Adrenal gland (tissue), 5 donors: ENCODE results near the gene SLC27A3.

Source experiments
- CTCF ChIP-seq, 6 experiments: fragments of 450-650 bp in 4 of 6; fragments of 200-600 bp in 2 of 6; sonication (generic) in 1 of 6; IDR thresholded peaks; 1 replicate in 5 of 6; 2 replicates in 1 of 6; pipeline versions ENCODE4 v1.5.1 to v1.8.0; 2016 to 2021; ENCODE audit warnings: antibody characterized with exemption in 6 of 6, mild to moderate bottlenecking in 2 of 6, moderate library complexity in 1 of 6
- POLR2A ChIP-seq, 2 donors: fragments of 450-650 bp; IDR thresholded peaks; one replicate each; pipeline ENCODE4 v1.6.1; 2017; ENCODE audit warnings: antibody characterized with exemption in 2 of 2, mild to moderate bottlenecking in 2 of 2, moderate library complexity in 1 of 2
- donor health status: DM: no; HTN: no; CAD: no.

- TF ChIP-seq CTCF (IDR thresholded peaks at IDR 0.05) (peak in 1 of 6 experiments; percentile 20), POLR2A (IDR thresholded peaks at IDR 0.05) (peak in 1 of 2 donors; percentile 0)
Observed at GRCh38 chr1:153728305-153729066, 46.7 kb upstream of the SLC27A3 start.
